GM12865 (cell line): ENCODE measurements around the gene TRIM14.

ENCODE experiments used
- DNase-seq: peaks from one replicate; pipeline ENCODE4 v3.0.0; 2010; ENCODE audit warnings: low read depth
- H3K4me3 ChIP-seq: 2 replicates; pipeline ENCODE4 v1.5.1; 2011; ENCODE audit warnings: mild to moderate bottlenecking, low read depth, low read length, control low read depth
- TF ChIP-seq, protein P1 (sequence below): IDR thresholded peaks from 2 replicates; pipeline ENCODE4 v1.5.1; 2011; ENCODE audit warnings: low read length, control low read depth, low read depth, inconsistent platforms; ENCODE audit not compliant: insufficient read depth; ENCODE audit errors: missing control alignments

The TRIM14 gene

DNA sequence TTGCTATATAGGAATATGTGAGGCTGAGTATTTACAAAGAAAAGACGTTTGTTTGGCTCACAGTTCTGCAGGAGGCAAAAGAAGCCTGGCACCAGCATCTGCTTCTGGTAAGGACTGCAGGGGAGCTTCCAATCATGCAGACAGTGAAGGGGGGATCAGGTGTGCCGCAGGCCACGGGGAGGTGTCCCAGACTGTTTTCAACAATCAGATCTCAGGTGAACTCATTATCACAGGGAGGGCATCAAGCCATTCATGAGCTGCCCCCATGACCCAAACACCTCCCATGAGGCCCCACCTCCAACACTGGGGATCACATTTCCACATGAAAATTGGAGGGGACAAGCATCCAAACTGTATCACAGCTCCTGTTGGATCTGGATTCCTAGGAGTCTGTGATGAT, 30.4 kb upstream of the TRIM14 start:
- DNase-seq: no peak
- TF ChIP-seq, protein P1, sequence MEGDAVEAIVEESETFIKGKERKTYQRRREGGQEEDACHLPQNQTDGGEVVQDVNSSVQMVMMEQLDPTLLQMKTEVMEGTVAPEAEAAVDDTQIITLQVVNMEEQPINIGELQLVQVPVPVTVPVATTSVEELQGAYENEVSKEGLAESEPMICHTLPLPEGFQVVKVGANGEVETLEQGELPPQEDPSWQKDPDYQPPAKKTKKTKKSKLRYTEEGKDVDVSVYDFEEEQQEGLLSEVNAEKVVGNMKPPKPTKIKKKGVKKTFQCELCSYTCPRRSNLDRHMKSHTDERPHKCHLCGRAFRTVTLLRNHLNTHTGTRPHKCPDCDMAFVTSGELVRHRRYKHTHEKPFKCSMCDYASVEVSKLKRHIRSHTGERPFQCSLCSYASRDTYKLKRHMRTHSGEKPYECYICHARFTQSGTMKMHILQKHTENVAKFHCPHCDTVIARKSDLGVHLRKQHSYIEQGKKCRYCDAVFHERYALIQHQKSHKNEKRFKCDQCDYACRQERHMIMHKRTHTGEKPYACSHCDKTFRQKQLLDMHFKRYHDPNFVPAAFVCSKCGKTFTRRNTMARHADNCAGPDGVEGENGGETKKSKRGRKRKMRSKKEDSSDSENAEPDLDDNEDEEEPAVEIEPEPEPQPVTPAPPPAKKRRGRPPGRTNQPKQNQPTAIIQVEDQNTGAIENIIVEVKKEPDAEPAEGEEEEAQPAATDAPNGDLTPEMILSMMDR: no peak
- H3K4me3 ChIP-seq: no peak overlapping the region

DNA sequence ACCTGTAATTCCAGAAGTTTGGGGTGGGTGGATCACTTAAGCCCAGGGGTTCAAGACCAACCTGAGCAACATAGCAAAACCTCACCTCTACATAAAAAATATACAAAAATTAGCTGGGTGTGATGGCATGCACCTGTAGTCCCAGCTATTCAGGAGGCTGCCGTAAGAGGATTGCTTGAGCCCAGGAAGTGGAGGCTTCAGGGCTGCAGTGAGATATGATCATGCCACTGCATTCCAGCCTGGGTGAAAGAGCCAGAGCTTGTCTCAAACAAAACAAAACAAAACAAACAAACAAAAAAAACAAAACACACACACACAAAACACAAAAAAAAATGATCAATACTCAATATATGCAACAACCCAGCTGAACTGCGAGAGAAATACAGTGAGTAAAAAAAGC, 29.5 kb upstream of the TRIM14 start:
- H3K4me3 ChIP-seq: no peak overlapping the region
- TF ChIP-seq, protein P1: no peak
- no peak for DNase-seq

DNA sequence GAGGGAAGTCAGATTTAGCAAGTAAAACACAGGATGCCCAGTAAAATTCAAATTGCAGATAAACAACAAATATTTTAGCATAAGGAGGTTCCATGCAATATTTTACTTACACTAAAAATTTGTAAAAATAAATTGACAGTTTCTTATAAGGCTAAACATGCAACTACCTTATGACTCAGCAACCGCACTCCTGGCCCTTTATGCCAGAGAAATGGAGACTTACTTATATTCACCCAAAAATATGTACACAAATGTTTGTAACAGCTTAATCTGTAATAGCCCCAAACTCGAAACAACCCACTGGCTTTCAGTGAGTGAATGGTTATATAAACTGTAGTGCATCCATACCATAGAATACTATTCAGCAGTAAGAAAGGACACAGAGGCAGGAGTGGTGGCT, 28.6 kb upstream of the TRIM14 start:
- TF ChIP-seq, protein P1: no peak
- DNase-seq: peak; percentile 56
- no peak overlapping the region for H3K4me3 ChIP-seq

DNA sequence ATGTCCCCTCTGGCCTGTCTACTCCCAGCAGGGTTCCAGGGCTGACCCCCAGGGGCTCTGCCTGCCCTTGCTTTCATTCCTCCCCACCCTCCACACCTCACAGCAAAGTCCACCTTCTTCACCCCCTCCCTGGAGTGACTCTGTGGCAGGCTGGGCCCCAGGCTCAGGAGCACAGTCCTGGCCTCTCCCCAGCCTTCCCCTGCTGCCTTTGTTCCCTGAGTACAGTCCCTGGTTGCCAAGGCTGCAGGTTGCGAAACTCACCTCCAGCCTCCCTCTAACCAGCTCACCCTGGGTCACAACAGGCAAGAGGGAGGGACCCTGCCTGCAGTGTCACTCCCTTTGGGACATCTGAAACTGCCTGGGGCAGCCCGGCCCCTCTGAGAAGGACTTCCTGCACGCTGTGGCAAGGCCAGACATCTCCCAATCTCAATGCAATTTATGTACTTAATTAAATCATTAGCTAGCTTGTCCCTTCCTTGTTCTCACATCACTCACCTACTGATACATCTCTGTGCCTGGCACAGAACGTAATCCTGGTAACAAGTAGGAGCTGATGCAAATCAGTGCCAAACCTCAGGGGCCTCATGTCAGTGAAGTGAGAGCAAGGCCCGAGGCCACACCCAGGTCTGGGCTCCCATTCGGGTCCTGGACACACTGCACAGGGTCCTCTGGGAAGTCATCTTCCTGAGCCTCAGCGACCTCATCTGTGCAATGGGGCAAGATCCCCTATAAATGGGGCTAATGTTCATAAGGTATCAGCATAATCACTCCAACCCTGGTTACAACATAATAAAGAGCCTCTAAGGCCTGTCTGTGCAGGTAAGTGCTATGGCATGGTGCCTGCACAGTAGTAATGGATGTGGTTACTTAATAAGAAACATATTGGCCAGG, 27.3 kb upstream of the TRIM14 start:
- TF ChIP-seq, protein P1: no peak
- H3K4me3 ChIP-seq: no peak overlapping the region
- peak; percentile 67 for DNase-seq

DNA sequence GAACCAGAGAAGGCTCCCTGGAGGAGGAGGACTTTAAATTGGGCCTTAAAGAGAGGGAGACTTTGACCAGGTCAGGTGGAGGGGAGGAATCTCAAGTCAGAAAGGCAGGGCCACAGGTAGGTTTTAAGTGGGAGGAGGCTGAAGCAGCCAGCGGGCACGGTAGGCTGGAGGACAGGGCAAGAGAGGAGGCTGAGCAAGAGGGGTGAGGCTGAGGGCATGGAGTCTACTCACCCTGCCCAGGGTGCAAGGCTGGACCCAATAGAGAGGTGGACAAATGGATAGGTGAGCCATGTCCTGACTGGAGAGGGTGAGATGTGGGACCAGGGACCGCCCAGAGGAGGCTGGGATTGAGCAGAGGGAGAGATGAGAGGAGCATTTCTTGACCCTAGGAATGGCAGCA, 25.6 kb upstream of the TRIM14 start:
- H3K4me3 ChIP-seq: no peak overlapping the region
- DNase-seq: no peak
- TF ChIP-seq, protein P1: no peak

DNA sequence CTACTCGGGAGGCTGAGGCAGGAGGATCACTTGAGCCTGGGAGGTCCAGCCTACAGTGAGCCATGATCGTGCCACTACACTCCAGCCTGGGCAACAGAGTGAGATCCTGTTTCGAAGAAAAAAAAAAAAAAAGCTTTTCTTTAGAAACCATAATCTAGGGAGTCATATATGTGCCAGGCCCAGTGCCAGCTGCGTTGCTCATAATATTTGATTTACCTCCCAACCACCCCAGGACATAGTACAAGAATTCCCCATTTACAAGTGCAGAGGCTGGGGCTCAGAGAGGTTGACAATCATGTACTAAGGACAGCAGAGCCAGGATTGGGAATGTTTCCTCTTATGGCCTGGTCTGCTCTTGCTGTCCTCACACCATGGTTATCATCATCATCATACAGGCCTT, 25.1 kb upstream of the TRIM14 start:
- no peak overlapping the region for H3K4me3 ChIP-seq
- DNase-seq: no peak
- TF ChIP-seq, protein P1: no peak
